ENCODE results near the gene OCA2.

OCA2 gene

DNA sequence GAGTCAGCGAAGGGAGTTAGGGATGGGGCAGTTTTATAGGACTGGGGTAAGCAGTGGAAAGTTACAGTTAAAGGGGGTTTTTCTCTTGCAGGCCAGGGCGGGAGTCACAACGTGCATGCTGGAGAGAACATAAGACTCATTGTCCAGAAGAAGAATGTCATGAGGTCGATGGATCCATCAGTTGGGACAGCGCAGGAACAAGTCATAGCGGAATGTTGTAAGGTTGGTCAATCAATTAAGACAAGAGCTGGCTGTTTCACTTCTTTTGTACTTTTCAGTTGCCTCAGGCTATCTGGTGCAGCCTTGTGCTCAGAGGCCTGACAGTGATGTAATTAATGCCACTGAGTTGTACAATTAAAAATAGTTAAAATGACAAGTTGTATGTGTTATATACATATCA is 165.6 kb downstream of the OCA2 start:
- DNase-seq, result peak in 1 of 3 experiments; percentile 32

- DNase-seq, result no peak
These were observed 166.5 kb downstream of the OCA2 start for GRCh38 chr15:27932600-27932999.

DNA sequence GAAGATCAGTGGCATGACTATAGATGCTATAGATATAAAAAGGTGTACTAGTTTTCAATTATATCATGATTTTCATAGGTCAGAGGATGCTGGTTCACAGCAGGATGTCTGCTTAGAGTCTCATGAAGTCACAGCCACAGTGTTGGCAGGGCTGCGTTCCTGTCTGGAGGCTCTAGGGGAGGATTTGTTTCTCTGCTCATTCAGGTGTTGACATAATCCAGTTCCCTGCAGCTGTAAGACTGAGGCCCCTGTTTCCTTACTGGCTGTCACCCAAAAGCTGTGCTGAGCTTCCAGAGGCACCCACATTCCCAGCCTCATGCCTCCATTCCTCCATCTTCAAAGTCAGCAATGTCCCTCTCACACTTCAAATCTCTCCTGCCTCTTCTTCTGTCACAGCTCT is 170.7 kb downstream of the OCA2 start:
- DNase-seq, result no peak

- no peak for DNase-seq
These were observed 186.8 kb downstream of the OCA2 start for GRCh38 chr15:27912283-27912682.

GRCh38 chr15:27906802-27907201 is 192.3 kb downstream of the OCA2 start:
- no peak for DNase-seq

GRCh38 chr15:27903405-27903804 is 195.7 kb downstream of the OCA2 start:
- DNase-seq, result no peak

GRCh38 chr15:27902680-27903385 is 196.3 kb downstream of the OCA2 start:
- no peak for DNase-seq

DNA sequence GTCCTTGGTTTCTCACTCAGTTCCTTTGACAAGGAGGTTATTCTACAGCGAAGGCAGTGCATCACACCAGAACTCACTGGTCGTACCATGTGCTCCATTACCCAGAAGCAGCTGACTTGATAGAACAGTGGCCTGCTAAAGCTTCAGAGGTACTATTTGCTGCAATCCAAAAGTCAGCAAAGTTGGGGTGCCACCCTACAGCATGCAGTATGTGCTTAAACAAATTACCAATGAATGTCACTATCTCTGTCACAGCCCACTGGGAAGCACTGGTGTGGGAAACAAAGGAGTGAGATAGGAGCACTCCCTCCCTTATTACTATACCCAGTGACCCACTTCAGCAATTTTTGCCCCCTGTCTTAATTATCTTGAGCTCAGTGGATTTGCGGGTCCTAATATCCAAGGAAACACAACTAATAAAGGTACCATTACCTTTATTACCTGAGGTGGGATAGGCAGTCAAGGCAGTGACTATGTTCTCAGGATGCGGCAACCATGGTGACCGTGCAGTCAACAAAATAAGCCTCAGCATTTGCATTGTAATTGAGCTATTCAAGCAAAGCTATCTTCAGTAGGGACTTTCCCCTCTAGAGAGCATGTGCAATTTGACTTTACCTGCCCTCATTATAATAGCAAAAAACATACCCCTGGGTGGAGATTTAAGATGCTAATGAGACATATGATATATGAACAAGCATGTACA is 199.4 kb downstream of the OCA2 start:
- no peak for DNase-seq

- DNase-seq, result no peak
These were observed 201.6 kb downstream of the OCA2 start for GRCh38 chr15:27897481-27897880.

DNA sequence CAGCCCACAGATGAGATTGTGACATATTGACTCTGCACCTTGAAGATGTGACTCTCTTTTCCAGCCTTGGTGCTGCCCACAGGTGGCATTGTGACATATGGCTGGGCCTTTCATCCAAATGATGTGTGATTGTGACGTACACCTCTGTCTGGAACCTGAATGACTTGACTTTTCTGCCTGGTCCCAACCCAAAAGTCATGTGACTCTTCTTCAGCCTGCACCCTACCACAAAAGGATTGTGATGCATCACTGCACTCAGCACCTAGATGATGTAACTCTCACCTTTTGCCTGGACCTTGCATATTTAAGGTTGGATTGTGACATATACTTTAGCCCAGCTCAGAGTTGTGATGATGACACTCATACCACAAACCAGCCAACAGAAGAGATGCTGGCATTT is 204.5 kb downstream of the OCA2 start:
- no peak for DNase-seq

GRCh38 chr15:27889258-27889657 is 209.9 kb downstream of the OCA2 start:
- no peak for DNase-seq

DNA sequence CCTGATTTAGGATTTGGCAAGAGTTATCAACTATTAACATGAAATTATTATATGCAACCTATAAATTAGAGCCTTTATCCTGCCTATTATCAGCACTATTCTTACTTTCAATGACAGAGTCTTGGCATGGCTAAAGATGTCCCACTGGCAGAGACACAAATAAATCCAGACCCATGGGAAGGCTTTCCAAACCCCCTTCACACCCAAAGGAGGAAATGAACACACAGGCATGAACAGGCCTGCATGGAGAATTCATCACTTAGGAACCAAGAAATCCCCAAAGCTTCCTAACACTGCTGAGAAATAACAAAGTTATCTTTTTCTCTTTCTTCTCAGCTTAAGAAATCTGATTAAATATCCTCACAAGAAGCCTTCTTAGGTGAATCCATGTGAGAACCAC is 213.9 kb downstream of the OCA2 start:
- DNase-seq, result no peak

- DNase-seq, result no peak
These were observed 214.4 kb downstream of the OCA2 start for GRCh38 chr15:27884726-27885125.

- no peak for DNase-seq
These were observed 220.3 kb downstream of the OCA2 start for GRCh38 chr15:27878841-27879240.

- peak in 1 of 3 experiments; percentile 27 for DNase-seq
These were observed 225.3 kb downstream of the OCA2 start for GRCh38 chr15:27873828-27874227.

DNA sequence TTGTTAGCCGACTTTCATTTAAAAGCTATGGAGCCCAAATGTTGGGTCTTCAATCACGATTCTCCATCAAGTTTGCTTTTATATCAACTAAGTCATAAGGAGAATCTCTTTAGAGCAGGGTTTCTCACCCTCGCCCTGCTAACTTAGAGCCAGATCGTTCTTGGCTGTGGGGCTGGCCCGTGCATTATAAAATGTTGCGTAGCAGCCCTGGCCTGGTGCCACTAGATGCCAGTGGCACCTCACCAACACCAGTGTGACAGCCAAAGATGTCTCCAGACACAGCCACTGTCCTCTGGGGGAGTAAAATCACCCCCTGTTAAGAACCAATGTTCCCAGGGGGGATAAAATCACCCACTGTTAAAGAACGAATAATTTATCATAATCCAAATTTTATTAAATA is 226.1 kb downstream of the OCA2 start:
- DNase-seq, result no peak

GRCh38 chr15:27872355-27872754 is 226.8 kb downstream of the OCA2 start:
- peak in 1 of 3 experiments; percentile 32 for DNase-seq

DNA sequence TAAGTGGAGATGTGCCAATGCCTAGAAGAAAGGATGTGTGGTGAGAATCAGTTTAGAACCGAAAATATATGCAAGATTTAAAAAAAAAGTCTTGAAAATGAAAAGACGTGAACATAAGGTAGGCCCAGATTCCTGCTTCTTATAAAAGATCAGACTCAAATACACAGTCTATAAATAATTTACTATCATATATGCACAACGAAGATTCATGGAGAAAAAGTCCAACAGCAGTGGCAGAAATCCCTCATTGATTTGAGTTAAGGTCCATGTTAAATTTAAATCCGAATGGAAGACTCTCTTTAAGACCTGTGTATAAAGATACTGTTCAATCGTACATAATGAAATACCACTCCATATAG is 227.2 kb downstream of the OCA2 start:
- DNase-seq, result no peak

- DNase-seq, result peak in 2 of 3 experiments; percentile 66 to 82
These were observed 227.8 kb downstream of the OCA2 start for GRCh38 chr15:27871078-27871901.

DNA sequence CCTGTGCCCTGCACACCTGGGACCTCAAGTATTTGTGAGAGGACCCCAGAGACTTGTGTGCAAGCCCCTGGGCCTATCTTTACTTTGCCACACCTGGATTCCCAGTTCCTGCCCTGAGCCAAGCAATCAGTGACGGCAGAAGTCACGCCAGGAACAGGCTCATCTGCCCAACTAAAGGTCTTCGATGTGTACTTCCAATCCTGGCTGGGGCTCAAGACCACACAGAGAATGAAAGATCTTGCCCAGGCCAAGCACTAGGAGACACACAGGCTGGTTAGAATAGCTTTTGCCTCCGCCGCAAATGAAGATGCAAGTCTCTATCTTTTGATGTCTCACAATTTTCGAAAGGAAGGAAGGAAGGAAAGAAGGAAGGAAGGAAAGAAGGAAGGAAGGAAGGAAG is 228.8 kb downstream of the OCA2 start:
- peak in 1 of 3 experiments; percentile 12 for DNase-seq

DNA sequence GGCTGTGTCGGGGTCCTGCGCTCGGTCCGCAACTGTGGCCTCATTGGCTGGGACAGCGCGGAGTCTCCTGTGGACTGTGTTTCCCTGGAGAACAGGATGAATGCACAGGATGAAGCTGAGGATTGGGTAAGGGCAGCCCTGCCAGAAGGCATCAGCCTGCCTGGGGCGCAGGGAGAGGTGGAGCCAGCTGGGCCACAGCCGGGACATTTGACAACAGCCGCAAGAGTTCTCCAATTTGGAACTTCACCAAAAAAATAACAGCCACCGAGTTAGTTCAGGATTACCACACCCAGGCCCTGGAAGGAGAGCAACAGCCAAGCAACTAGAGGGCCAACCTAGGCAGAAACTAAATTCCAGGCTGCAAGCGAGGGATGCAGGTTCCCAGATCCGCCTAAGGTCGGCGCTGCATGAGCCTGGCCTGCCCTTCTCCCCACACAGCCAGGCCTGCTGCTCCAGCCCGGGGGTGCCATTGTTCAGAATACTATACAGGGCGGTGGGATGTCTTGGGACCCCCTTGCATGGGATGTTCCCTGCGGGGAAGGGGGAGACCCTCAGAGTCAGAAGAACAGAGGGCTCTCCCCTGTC is 229.3 kb downstream of the OCA2 start:
- no peak for DNase-seq

DNA sequence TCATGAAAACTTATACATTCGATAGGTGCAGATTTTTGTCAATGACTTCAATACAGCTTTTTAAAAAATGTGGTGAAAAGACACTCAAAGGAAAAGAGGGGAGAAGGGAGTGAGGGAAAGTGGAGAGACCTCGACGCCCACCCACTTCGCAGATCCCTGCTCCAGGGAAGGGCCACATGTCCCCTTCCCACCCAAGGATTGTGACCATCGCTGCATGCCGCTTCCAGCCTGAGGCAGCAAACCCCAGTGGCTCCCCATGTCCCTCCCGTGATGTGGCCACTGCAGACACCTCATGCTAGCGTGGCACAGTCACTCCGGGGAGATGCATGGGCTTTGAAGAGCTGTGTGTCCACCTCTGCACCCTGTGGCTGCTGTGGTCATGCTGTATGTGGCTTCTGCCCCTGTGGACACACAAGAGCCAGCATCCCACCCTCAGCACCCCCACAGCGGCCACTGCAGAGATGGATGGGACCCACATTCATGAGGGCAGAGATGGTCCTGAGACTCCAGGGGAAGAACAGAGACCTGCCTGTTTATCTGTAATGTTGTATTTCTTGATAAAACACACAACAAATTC is 230.2 kb downstream of the OCA2 start:
- DNase-seq, result no peak

- no peak for DNase-seq
These were observed 231.3 kb downstream of the OCA2 start for GRCh38 chr15:27867861-27868260.

Data from NCI-H1417 (cell line).